Measurements from ENCODE around the gene RACK1. TPM values are rescaled to one million over a fixed set of nuclear protein-coding genes. Genes with fewer than 3 reads are reported as not detected.
"Not testable (repeated sequence)": the region's sequence is repeated elsewhere in the genome, so short reads cannot be mapped to it uniquely, and the experiment has no call there.

RACK1 gene
- total and polyA plus RNA-seq, 2 experiments from 2014 or later = 2,372 to 4,798 TPM

GRCh38 chr5:181282874-181283273, 39.2 kb upstream of the RACK1 start:
- Histone ChIP-seq H3K27me3 (ENCODE audit: insufficient read depth) (no peaks in the 10 kb centered on the region; the same call in 1 of the 2 replicates), H3K9me2 (ENCODE audit: insufficient read depth) (no peaks in the 10 kb centered on the region), H3K4me1 (ENCODE audit: insufficient read depth) (0 out of 2 replicates have a peak, but pooled peaks cover 4% of the 10 kb centered on the region), H3K27ac (ENCODE audit: low read depth) (no peak overlapping the region), H2AFZ (no peak overlapping the region), H3K36me3 (ENCODE audit: insufficient read depth) (peaks cover 4% of the 10 kb centered on the region; the same call in 1 of the 2 replicates), H3K4me3 (no peak overlapping the region), H3K79me2 (replicated peaks; ENCODE audit: insufficient read depth) (peaks cover 43% of the 10 kb centered on the region), H3F3A (replicated peaks; ENCODE audit: low read depth) (no peaks in the 10 kb centered on the region), H4K20me1 (replicated peaks; ENCODE audit: insufficient read depth) (peaks cover 13% of the 10 kb centered on the region; the same call in 1 of the 2 replicates), H3K4me2 (no peak overlapping the region)
- DNase-seq (ENCODE audit: low spot score) = no peak
- Mint-ChIP-seq H3K36me3 (ENCODE audit: low read depth) (peaks cover 25% of the 10 kb centered on the region), H3K27me3 (ENCODE audit: insufficient read depth, low read depth, poor library complexity) (peaks cover 5% of the 10 kb centered on the region), H3K4me3 (no peak overlapping the region), H3K9me3 (no peaks in the 10 kb centered on the region), H3K4me1 (peaks cover 2% of the 10 kb centered on the region; the same call in 2 of the 3 replicates), H3K27ac (no peak overlapping the region)
- TF ChIP-seq NANOG (IDR thresholded peaks at IDR 0.05; ENCODE audit: borderline replicate concordance) (no peak), ZNF462 (CRISPR knock-in tag; IDR thresholded peaks at IDR 0.05) (no peak), EZH2 (IDR thresholded peaks at IDR 0.05; ENCODE audit: low read depth, unreplicated experiment) (no peak), CREB1 (CRISPR knock-in tag; IDR thresholded peaks at IDR 0.05; ENCODE audit: low read depth) (no peak), ETS1 (IDR thresholded peaks at IDR 0.05) (no peak), JUNB (IDR thresholded peaks at IDR 0.05; ENCODE audit: unreplicated experiment) (no peak), POLR2AphosphoS5 (IDR thresholded peaks at IDR 0.05; ENCODE audit: low read depth) (no peak), CTCF (conservative IDR thresholded peaks at IDR 0.05; ENCODE audit: low read depth in 2 of 2) (no peak; a peak in 1 of 4 replicates), ZNF331 (CRISPR knock-in tag; IDR thresholded peaks at IDR 0.05; ENCODE audit: low read depth) (no peak)
- no peak for ATAC-seq

GRCh38 chr5:181282415-181282814, 38.7 kb upstream of the RACK1 start:
- H3K27ac ChIP-seq (ENCODE audit: low read depth); H3K4me3 Mint-ChIP-seq; H3K27ac Mint-ChIP-seq; H3F3A ChIP-seq (replicated peaks; ENCODE audit: low read depth); H2AFZ ChIP-seq; H3K27me3 ChIP-seq (ENCODE audit: insufficient read depth); H3K9me2 ChIP-seq (ENCODE audit: insufficient read depth); H3K27me3 Mint-ChIP-seq (ENCODE audit: insufficient read depth, low read depth, poor library complexity); H3K36me3 ChIP-seq (ENCODE audit: insufficient read depth); ATAC-seq; H3K4me1 ChIP-seq (ENCODE audit: insufficient read depth); DNase-seq (ENCODE audit: low spot score); H3K9me3 Mint-ChIP-seq; H3K4me1 Mint-ChIP-seq: not testable (repeated sequence)
- Histone ChIP-seq H4K20me1 (replicated peaks; ENCODE audit: insufficient read depth) (peaks cover 10% of the 10 kb centered on the region; the same call in 1 of the 2 replicates), H3K4me2 (peak overlapping the region; percentile 84; the same call in 1 of the 2 replicates), H3K4me3 (peak overlapping the region; percentile 84), H3K79me2 (replicated peaks; ENCODE audit: insufficient read depth) (peaks cover 40% of the 10 kb centered on the region)
- H3K36me3 Mint-ChIP-seq (ENCODE audit: low read depth) = peaks cover 23% of the 10 kb centered on the region

All from GM23338 (cell line).